WI38 (cell line): ENCODE measurements around the gene MPRIP.

Source experiments
- H3K4me3 ChIP-seq: 2 replicates; pipeline ENCODE4 v1.5.1; 2011; ENCODE audit warnings: low read depth, mild to moderate bottlenecking, control low read depth, low read length
- CTCF ChIP-seq: IDR thresholded peaks from 2 replicates; pipeline ENCODE4 v1.5.1; 2012; ENCODE audit warnings: low read depth, mild to moderate bottlenecking, control low read depth, low read length

MPRIP gene

GRCh38 chr17:17055286-17056155 lies 13.3 kb downstream of the MPRIP start:
- no peak overlapping the region for H3K4me3 ChIP-seq
- TF ChIP-seq CTCF = no peak

GRCh38 chr17:17056156-17056539 lies 13.9 kb downstream of the MPRIP start:
- H3K4me3 ChIP-seq = no peak overlapping the region
- TF ChIP-seq CTCF = no peak

GRCh38 chr17:17057057-17057551 lies 14.8 kb downstream of the MPRIP start:
- no peak for TF ChIP-seq CTCF

GRCh38 chr17:17058304-17058703 lies 16.0 kb downstream of the MPRIP start:
- no peak for TF ChIP-seq CTCF
- H3K4me3 ChIP-seq = no peak overlapping the region

More at GRCh38 chr17:17057057-17057551, 14.8 kb downstream of the MPRIP start:
- no peak overlapping the region for H3K4me3 ChIP-seq

- no peak for TF ChIP-seq CTCF
- no peak overlapping the region for H3K4me3 ChIP-seq
Observed at GRCh38 chr17:17059301-17059890, 17.1 kb downstream of the MPRIP start.

GRCh38 chr17:17060001-17060922 lies 18.0 kb downstream of the MPRIP start:
- no peak overlapping the region for H3K4me3 ChIP-seq
- TF ChIP-seq CTCF = no peak
